ENCODE data around the gene CTNND2.
"Not testable (repeated sequence)": the region's sequence is repeated elsewhere in the genome, so short reads cannot be mapped to it uniquely, and the experiment has no call there.

The CTNND2 gene

GRCh38 chr5:11852717-11853087 is 51.5 kb downstream of the CTNND2 start:
- TF ChIP-seq NFRKB (IDR thresholded peaks at IDR 0.05) (no peak), BHLHE40 (IDR thresholded peaks at IDR 0.05; ENCODE audit: borderline replicate concordance) (no peak), ZNF384 (IDR thresholded peaks at IDR 0.05) (no peak), ARNT (IDR thresholded peaks at IDR 0.05) (no peak), CTBP1 (IDR thresholded peaks at IDR 0.05; ENCODE audit: borderline replicate concordance) (no peak), SUZ12 (IDR thresholded peaks at IDR 0.05) (no peak), ELF4 (IDR thresholded peaks at IDR 0.05) (no peak)
- POLR2A ChIA-PET: no interaction called here
- DNase-seq (ENCODE audit: extremely low spot score): no peak
- CTCF ChIA-PET: no interaction called here

GRCh38 chr5:11851965-11852716 is 52.1 kb downstream of the CTNND2 start:
- POLR2A ChIA-PET: no interaction called here
- TF ChIP-seq ARNT (IDR thresholded peaks at IDR 0.05) (no peak), SP1 (IDR thresholded peaks at IDR 0.05) (no peak), CTBP1 (IDR thresholded peaks at IDR 0.05; ENCODE audit: borderline replicate concordance) (no peak), FOXM1 (IDR thresholded peaks at IDR 0.05; ENCODE audit: borderline replicate concordance) (no peak), ELF4 (IDR thresholded peaks at IDR 0.05) (no peak), ZNF384 (IDR thresholded peaks at IDR 0.05) (no peak), FOXK2 (IDR thresholded peaks at IDR 0.05) (no peak), NFRKB (IDR thresholded peaks at IDR 0.05) (no peak), HDGF (IDR thresholded peaks at IDR 0.05; ENCODE audit: borderline replicate concordance) (no peak), L3MBTL2 (conservative IDR thresholded peaks at IDR 0.05) (no peak), TARDBP (IDR thresholded peaks at IDR 0.05) (no peak), LEF1 (IDR thresholded peaks at IDR 0.05; ENCODE audit: borderline replicate concordance) (no peak), SUZ12 (IDR thresholded peaks at IDR 0.05) (no peak), BHLHE40 (IDR thresholded peaks at IDR 0.05; ENCODE audit: borderline replicate concordance) (no peak), FOXA1 (IDR thresholded peaks at IDR 0.05) (no peak)
- CTCF ChIA-PET: no interaction called here
- no peak for DNase-seq (ENCODE audit: extremely low spot score)

- POLR2A ChIA-PET: no interaction called here
- CTCF ChIA-PET: no interaction called here
- no peak for TF ChIP-seq TARDBP (IDR thresholded peaks at IDR 0.05)
- TF ChIP-seq NFRKB (IDR thresholded peaks at IDR 0.05): no peak
- TF ChIP-seq FOXA1 (IDR thresholded peaks at IDR 0.05): no peak
- TF ChIP-seq LEF1 (IDR thresholded peaks at IDR 0.05; ENCODE audit: borderline replicate concordance): no peak
- TF ChIP-seq CTBP1 (IDR thresholded peaks at IDR 0.05; ENCODE audit: borderline replicate concordance): no peak
- TF ChIP-seq ARNT (IDR thresholded peaks at IDR 0.05): no peak
- TF ChIP-seq HDGF (IDR thresholded peaks at IDR 0.05; ENCODE audit: borderline replicate concordance): no peak
- TF ChIP-seq ZNF384 (IDR thresholded peaks at IDR 0.05): no peak
- no peak for TF ChIP-seq SP1 (IDR thresholded peaks at IDR 0.05)
- TF ChIP-seq SUZ12 (IDR thresholded peaks at IDR 0.05): no peak
- no peak for TF ChIP-seq FOXK2 (IDR thresholded peaks at IDR 0.05)
- TF ChIP-seq PKNOX1 (IDR thresholded peaks at IDR 0.05): no peak
- TF ChIP-seq BHLHE40 (IDR thresholded peaks at IDR 0.05; ENCODE audit: borderline replicate concordance): no peak
- no peak for TF ChIP-seq ELF4 (IDR thresholded peaks at IDR 0.05)
- TF ChIP-seq L3MBTL2 (conservative IDR thresholded peaks at IDR 0.05): no peak
- no peak for TF ChIP-seq FOXM1 (IDR thresholded peaks at IDR 0.05; ENCODE audit: borderline replicate concordance)
- no peak for DNase-seq (ENCODE audit: extremely low spot score)
Observed at GRCh38 chr5:11851416-11851815, 52.8 kb downstream of the CTNND2 start.

GRCh38 chr5:11828566-11828965 is 75.7 kb downstream of the CTNND2 start:
- DNase-seq (ENCODE audit: extremely low spot score); CTCF ChIA-PET; POLR2A ChIA-PET: not testable (repeated sequence)

DNA sequence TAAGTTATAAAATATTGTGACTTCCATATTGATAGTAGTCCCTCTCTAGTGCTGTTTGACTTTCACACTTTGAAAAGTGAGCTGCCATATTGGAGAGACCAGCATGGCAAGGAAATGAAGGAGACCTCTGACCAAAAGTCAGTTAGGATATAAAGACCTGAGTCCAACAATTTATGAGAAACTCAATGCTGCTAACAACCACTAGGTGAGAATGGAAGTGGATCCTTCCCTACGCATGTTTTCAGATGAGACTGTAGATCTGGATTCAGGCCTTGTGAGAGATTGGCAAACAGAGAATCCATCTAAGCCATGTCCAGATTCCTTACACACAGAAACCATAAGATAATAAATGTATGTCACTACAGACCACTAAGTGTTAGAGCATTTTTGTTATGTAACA is 81.6 kb downstream of the CTNND2 start:
- TF ChIP-seq PKNOX1 (IDR thresholded peaks at IDR 0.05) (no peak), ELF4 (IDR thresholded peaks at IDR 0.05) (no peak), FOXA1 (IDR thresholded peaks at IDR 0.05) (no peak), L3MBTL2 (conservative IDR thresholded peaks at IDR 0.05) (no peak), NFRKB (IDR thresholded peaks at IDR 0.05) (no peak), ARNT (IDR thresholded peaks at IDR 0.05) (no peak), ZNF384 (IDR thresholded peaks at IDR 0.05) (no peak), FOXM1 (IDR thresholded peaks at IDR 0.05; ENCODE audit: borderline replicate concordance) (no peak), TARDBP (IDR thresholded peaks at IDR 0.05) (no peak), SP1 (IDR thresholded peaks at IDR 0.05) (no peak), FOXK2 (IDR thresholded peaks at IDR 0.05) (no peak), BHLHE40 (IDR thresholded peaks at IDR 0.05; ENCODE audit: borderline replicate concordance) (no peak), HDGF (IDR thresholded peaks at IDR 0.05; ENCODE audit: borderline replicate concordance) (no peak), SUZ12 (IDR thresholded peaks at IDR 0.05) (no peak), CTBP1 (IDR thresholded peaks at IDR 0.05; ENCODE audit: borderline replicate concordance) (no peak), LEF1 (IDR thresholded peaks at IDR 0.05; ENCODE audit: borderline replicate concordance) (no peak)
- DNase-seq (ENCODE audit: extremely low spot score): no peak
- ChIA-PET CTCF (no interaction called here), POLR2A (no interaction called here)

- ChIA-PET CTCF (no interaction called here), POLR2A (no interaction called here)
- DNase-seq (ENCODE audit: extremely low spot score): no peak
- no peak for TF ChIP-seq L3MBTL2 (conservative IDR thresholded peaks at IDR 0.05)
- TF ChIP-seq ZNF384 (IDR thresholded peaks at IDR 0.05): no peak
- no peak for TF ChIP-seq HDGF (IDR thresholded peaks at IDR 0.05; ENCODE audit: borderline replicate concordance)
- TF ChIP-seq TARDBP (IDR thresholded peaks at IDR 0.05): no peak
- no peak for TF ChIP-seq SP1 (IDR thresholded peaks at IDR 0.05)
- TF ChIP-seq NFRKB (IDR thresholded peaks at IDR 0.05): no peak
- no peak for TF ChIP-seq ELF4 (IDR thresholded peaks at IDR 0.05)
- TF ChIP-seq PKNOX1 (IDR thresholded peaks at IDR 0.05): no peak
- TF ChIP-seq LEF1 (IDR thresholded peaks at IDR 0.05; ENCODE audit: borderline replicate concordance): no peak
- no peak for TF ChIP-seq CTBP1 (IDR thresholded peaks at IDR 0.05; ENCODE audit: borderline replicate concordance)
- no peak for TF ChIP-seq FOXM1 (IDR thresholded peaks at IDR 0.05; ENCODE audit: borderline replicate concordance)
- TF ChIP-seq ARNT (IDR thresholded peaks at IDR 0.05): no peak
- TF ChIP-seq FOXK2 (IDR thresholded peaks at IDR 0.05): no peak
- no peak for TF ChIP-seq FOXA1 (IDR thresholded peaks at IDR 0.05)
- TF ChIP-seq BHLHE40 (IDR thresholded peaks at IDR 0.05; ENCODE audit: borderline replicate concordance): no peak
Observed at GRCh38 chr5:11815916-11816315, 88.3 kb downstream of the CTNND2 start.

Data from HEK293T (cell line).